Ovary (tissue), 9 donors: ENCODE data around the gene LYL1. TPM values are rescaled to one million over a fixed set of nuclear protein-coding genes. Genes with fewer than 3 reads are reported as not detected.

Source experiments
- DNase-seq, 5 donors: peaks; one replicate each; pipeline ENCODE4 v3.0.0-alpha.2; 2019 to 2020
- H3K27ac ChIP-seq, 2 donors: fragments of 200-600 bp; one replicate each; pipeline versions ENCODE4 v1.5.1 to v1.8.0; 2019 to 2022
- H3K27me3 ChIP-seq: fragments of 200-600 bp; one replicate; pipeline ENCODE4 v1.8.0; 2022
- H3K36me3 ChIP-seq: fragments of 200-600 bp; sonication (generic); one replicate; pipeline ENCODE4 v1.5.1; 2019
- H3K4me1 ChIP-seq: one replicate; pipeline ENCODE4 v1.8.1; 2013; ENCODE audit warnings: mild to moderate bottlenecking, moderate library complexity; ENCODE audit not compliant: insufficient read depth
- H3K4me3 ChIP-seq: fragments of 200-600 bp; sonication (generic); one replicate; pipeline ENCODE4 v1.5.1; 2017
- H3K9me3 ChIP-seq, 2 donors: fragments of 200-600 bp in 1 of 2; sonication (generic) in 1 of 2; one replicate each; pipeline versions ENCODE4 v1.5.1 to v1.8.1; 2013 to 2019; ENCODE audit warnings: mild to moderate bottlenecking in 1 of 2, moderate library complexity in 1 of 2
- CTCF ChIP-seq, 3 donors: fragments of 450-650 bp in 2 of 3; fragments of 200-600 bp in 1 of 3; IDR thresholded peaks; one replicate each; pipeline versions ENCODE4 v1.5.1 to v1.8.0; 2016 to 2022; ENCODE audit warnings: antibody characterized with exemption in 3 of 3, mild to moderate bottlenecking in 1 of 3
- EP300 ChIP-seq: sonication (generic); formaldehyde crosslinking; IDR thresholded peaks from one replicate; pipeline ENCODE4 v1.6.1; 2017; ENCODE audit warnings: antibody characterized with exemption
- POLR2A ChIP-seq: fragments of 450-650 bp; IDR thresholded peaks from one replicate; pipeline ENCODE4 v1.6.1; 2017; ENCODE audit warnings: antibody characterized with exemption, mild to moderate bottlenecking, moderate library complexity
- WGBS, 3 donors: extraction: QIAGEN DNeasy Blood & Tissue Kit in 1 of 3; methylation state at CpG; one replicate each; pipeline versions ENCODE4 v1.1.5 to v1.1.7; 2013 to 2017; 5-methylcytosine and 5-hydroxymethylcytosine counted together
- intact Hi-C, 4 donors: fragments of 100-400 bp; cut with DNase I; formaldehyde crosslinking; loops; one replicate each; pipeline versions ENCODE4 v1.11.0 to v1.15.1; 2022 to 2023
- polyA plus RNA-seq, 2 donors: library from polyadenylated mRNA; stranded (reverse); fragments of 200-250 nt in 1 of 2; fragments of 350-450 nt in 1 of 2; fragmentation: Illumina TruSeq in 1 of 2; extraction: RNeasy Lipid Tissue Mini Kit (QIAGEN cat#74804) in 1 of 2; gene quantifications; one replicate each; pipeline ENCODE4 v1.2.3, GENCODE V29; 2013 to 2014
- total RNA-seq, 7 donors: library from RNA; depleted of rRNA in 2 of 7; stranded (reverse); fragments of >200 nt in 2 of 7; fragmentation: NEBNext Ultra II Directional in 3 of 7; extraction: Animal tissue kit (Norgen Biotek cat#: 25700) in 3 of 7; gene quantifications; one replicate each; pipeline versions ENCODE4 v1.1.0 to v1.2.4, GENCODE V29; 2016 to 2023
- donor health status: DM: no; HTN: no; CAD: no; lungs with moderate emphysema.
- donor health status: DM: no; HTN: no; CAD: no.
- donor health status: Bipolar disorder and iron deficiency.
- donor health status: DM: yes; HTN: yes; CAD: no.
- donor health status: DM: no; HTN: no; CAD: no.
- donor health status: DM: yes; HTN: yes; CAD: no.

Gene LYL1
- total and polyA plus RNA-seq, 9 donors = 0.90 to 7.4 (median 5.0) TPM

GRCh38 chr19:13087295-13087694 is 15.4 kb downstream of the LYL1 start:
- Histone ChIP-seq H3K27me3 (no peaks in the 10 kb centered on the region), H3K36me3 (no peaks in the 10 kb centered on the region), H3K27ac (no peak overlapping the region), H3K9me3 (no peaks in the 10 kb centered on the region), H3K4me1 (peaks cover 24% of the 10 kb centered on the region), H3K4me3 (no peak overlapping the region)
- TF ChIP-seq CTCF (IDR thresholded peaks at IDR 0.05) = no peak
- WGBS, 3 donors = 82 to 84% (median 83%) methylated on average over 12 of the region's 12 CpGs
- intact Hi-C loops = no loop called here
- DNase-seq = peak in 1 of 5 donors; percentile 21

- H3K27me3 ChIP-seq = no peaks in the 10 kb centered on the region
- no peaks in the 10 kb centered on the region for H3K36me3 ChIP-seq
- H3K4me1 ChIP-seq = peaks cover 17% of the 10 kb centered on the region
- no peak overlapping the region for H3K27ac ChIP-seq
- H3K9me3 ChIP-seq = no peaks in the 10 kb centered on the region
- intact Hi-C loops = no loop called here
- 68 to 91% (median 85%) methylated on average over 2 of the region's 2 CpGs for WGBS, 3 donors
- H3K4me3 ChIP-seq = no peak overlapping the region
- no peak for TF ChIP-seq CTCF (IDR thresholded peaks at IDR 0.05)
- no peak for TF ChIP-seq EP300
- no peak for TF ChIP-seq POLR2A
- DNase-seq = no peak
Observed at GRCh38 chr19:13086341-13086740, 16.3 kb downstream of the LYL1 start.

- TF ChIP-seq EP300 = no peak
- TF ChIP-seq POLR2A = no peak
- TF ChIP-seq CTCF (IDR thresholded peaks at IDR 0.05) = no peak
- Histone ChIP-seq H3K36me3 (no peaks in the 10 kb centered on the region), H3K9me3 (no peaks in the 10 kb centered on the region), H3K27me3 (no peaks in the 10 kb centered on the region), H3K4me3 (no peak overlapping the region), H3K27ac (no peak overlapping the region), H3K4me1 (peaks cover 12% of the 10 kb centered on the region)
- no peak for DNase-seq
- intact Hi-C loops = no loop called here
- 49 to 54% (median 50%) methylated on average over 7 of the region's 7 CpGs for WGBS, 3 donors
Observed at GRCh38 chr19:13085666-13086065, 17.0 kb downstream of the LYL1 start.

GRCh38 chr19:13083627-13084026 is 19.0 kb downstream of the LYL1 start:
- Histone ChIP-seq H3K4me3 (no peak overlapping the region), H3K9me3 (no peaks in the 10 kb centered on the region), H3K27ac (no peak overlapping the region), H3K36me3 (no peaks in the 10 kb centered on the region), H3K27me3 (no peaks in the 10 kb centered on the region), H3K4me1 (peaks cover 4% of the 10 kb centered on the region)
- WGBS, 3 donors = 85 to 90% (median 89%) methylated on average over 9 of the region's 9 CpGs
- intact Hi-C loops = no loop called here
- DNase-seq = no peak
- no peak for TF ChIP-seq POLR2A
- no peak for TF ChIP-seq CTCF (IDR thresholded peaks at IDR 0.05)

- WGBS, 3 donors = 74 to 76% (median 75%) methylated on average over 7 of the region's 7 CpGs
- no peak overlapping the region for H3K27ac ChIP-seq
- no peaks in the 10 kb centered on the region for H3K9me3 ChIP-seq
- H3K4me1 ChIP-seq = peaks cover 6% of the 10 kb centered on the region
- H3K27me3 ChIP-seq = no peaks in the 10 kb centered on the region
- intact Hi-C loops = no loop called here
- no peak overlapping the region for H3K4me3 ChIP-seq
- DNase-seq = no peak
- H3K36me3 ChIP-seq = no peaks in the 10 kb centered on the region
- TF ChIP-seq EP300 (no peak), POLR2A (no peak), CTCF (IDR thresholded peaks at IDR 0.05) (no peak)
Observed at GRCh38 chr19:13083008-13083404, 19.7 kb downstream of the LYL1 start.
